Glutamatergic neuron (in vitro differentiated cells): ENCODE data around the gene NOLC1. TPM values are rescaled to one million over a fixed set of nuclear protein-coding genes. Genes with fewer than 3 reads are reported as not detected.

Source experiments
- DNase-seq: peaks from one replicate; pipeline ENCODE4 v3.0.0; 2022
- H3K27ac Mint-ChIP-seq: one replicate; pipeline ENCODE4 v1.8.0; 2020; ENCODE audit warnings: mild to moderate bottlenecking, mixed read lengths, inconsistent platforms; ENCODE audit not compliant: unreplicated experiment
- H3K27me3 Mint-ChIP-seq: one replicate; pipeline ENCODE4 v1.8.0; 2020; ENCODE audit warnings: mild to moderate bottlenecking, moderate library complexity, mixed read lengths, inconsistent platforms; ENCODE audit not compliant: unreplicated experiment
- H3K36me3 Mint-ChIP-seq: one replicate; pipeline ENCODE4 v1.8.0; 2020; ENCODE audit warnings: mild to moderate bottlenecking, mixed read lengths, inconsistent platforms; ENCODE audit not compliant: unreplicated experiment
- H3K4me1 Mint-ChIP-seq: one replicate; pipeline ENCODE4 v1.8.0; 2020; ENCODE audit warnings: mild to moderate bottlenecking, low read depth, mixed read lengths, inconsistent platforms; ENCODE audit not compliant: unreplicated experiment
- H3K4me3 Mint-ChIP-seq: one replicate; pipeline ENCODE4 v1.8.0; 2020; ENCODE audit warnings: mild to moderate bottlenecking, mixed read lengths, inconsistent platforms; ENCODE audit not compliant: unreplicated experiment
- H3K9me3 Mint-ChIP-seq: one replicate; pipeline ENCODE4 v1.8.0; 2020; ENCODE audit warnings: mild to moderate bottlenecking, moderate library complexity, mixed read lengths, inconsistent platforms; ENCODE audit not compliant: unreplicated experiment
- long read RNA-seq: library from polyadenylated mRNA; unstranded; transcript quantifications from one replicate; pipeline ENCODE4 v2.0.0, GENCODE V29; 2020; ENCODE audit not compliant: unreplicated experiment
- total RNA-seq: library from RNA; stranded (reverse); fragmentation: NEBNext Ultra II Directional; extraction: Animal tissue kit (Norgen Biotek cat#: 25700); gene quantifications from one replicate; pipeline ENCODE4 v1.2.1, GENCODE V29; 2021; ENCODE audit not compliant: unreplicated experiment
- TF ChIP-seq, protein P1 (sequence below): fragments of 200-600 bp; sonication (generic); IDR thresholded peaks from one replicate; pipeline ENCODE4 v1.5.0; 2021; ENCODE audit not compliant: partially characterized antibody, unreplicated experiment

NOLC1 gene
- 59.5 TPM for total RNA-seq
- long read RNA-seq, transcript NOLC1-207 (13 exons, 2,441 nt): major isoform, 11 of 28 reads
- long read RNA-seq, partial matches to known transcripts: 9 of 28 reads
- long read RNA-seq, other reads (novel, unspliced or antisense): 6 of 28 reads

DNA sequence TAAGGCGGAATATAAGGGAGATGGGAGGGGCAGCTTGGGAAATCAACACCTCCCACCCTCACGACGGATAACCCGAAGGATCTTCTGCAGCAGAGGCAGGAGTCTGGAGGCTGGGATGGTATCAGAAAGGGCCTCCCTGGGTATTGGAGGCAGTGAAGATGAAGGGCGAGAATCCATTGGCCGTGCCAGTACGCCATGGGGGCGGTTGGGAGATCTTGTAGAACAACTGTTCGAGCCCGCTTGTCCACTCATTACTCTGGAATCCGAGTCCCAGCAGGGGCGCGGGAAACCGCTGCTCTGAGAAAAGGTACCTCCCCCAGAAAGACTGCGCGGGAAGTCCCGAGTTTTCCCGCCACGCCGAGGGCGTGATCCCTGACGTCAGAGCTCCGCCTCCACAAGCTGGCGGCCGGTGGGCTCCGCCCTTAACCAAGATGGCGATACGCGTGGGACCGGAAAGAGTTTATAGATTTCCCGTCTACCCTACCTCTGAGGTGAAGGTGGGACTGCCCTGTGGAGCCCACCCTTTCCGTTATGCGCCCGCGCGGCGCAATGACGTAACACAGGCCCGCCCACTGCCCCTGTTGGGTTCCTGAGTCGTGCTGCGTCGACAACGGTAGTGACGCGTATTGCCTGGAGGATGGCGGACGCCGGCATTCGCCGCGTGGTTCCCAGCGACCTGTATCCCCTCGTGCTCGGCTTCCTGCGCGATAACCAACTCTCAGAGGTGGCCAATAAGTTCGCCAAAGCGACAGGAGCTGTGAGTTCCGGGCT is at the start of gene NOLC1:
Gene NOLC1 (plus strand): TSS at position 616 of the 771 bp plus-strand sequence. CDS start 22 bp downstream, at position 638.
- H3K27me3 Mint-ChIP-seq: no peaks in the 10 kb centered on the region
- H3K9me3 Mint-ChIP-seq: peaks cover 3% of the 10 kb centered on the region

DNA sequence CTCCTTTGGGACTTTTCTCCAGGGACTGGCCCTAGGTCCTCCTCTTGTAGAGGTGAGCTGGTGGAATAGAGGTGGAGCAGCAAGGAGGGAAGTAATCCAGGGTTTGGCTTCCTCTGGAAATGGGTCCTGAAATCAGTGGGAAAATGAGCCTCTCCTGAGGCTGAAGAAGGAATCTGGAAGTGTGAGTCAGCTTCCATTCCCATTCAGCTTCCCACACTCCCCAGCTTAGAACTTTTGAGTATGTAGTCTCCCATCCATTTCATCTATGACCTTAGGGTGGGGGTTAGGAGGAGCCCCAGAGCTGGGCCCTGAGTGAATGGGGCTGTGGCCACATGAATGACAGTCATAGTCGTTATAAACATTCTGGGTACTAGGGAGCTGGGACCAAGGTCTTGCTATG is 49.8 kb upstream of the NOLC1 start:
- no peak overlapping the region for H3K27ac Mint-ChIP-seq
- H3K4me3 Mint-ChIP-seq: no peak overlapping the region
- no peaks in the 10 kb centered on the region for H3K36me3 Mint-ChIP-seq
- no peak for DNase-seq
- no peaks in the 10 kb centered on the region for H3K4me1 Mint-ChIP-seq
- H3K9me3 Mint-ChIP-seq: peaks cover 2% of the 10 kb centered on the region
- TF ChIP-seq, protein P1, sequence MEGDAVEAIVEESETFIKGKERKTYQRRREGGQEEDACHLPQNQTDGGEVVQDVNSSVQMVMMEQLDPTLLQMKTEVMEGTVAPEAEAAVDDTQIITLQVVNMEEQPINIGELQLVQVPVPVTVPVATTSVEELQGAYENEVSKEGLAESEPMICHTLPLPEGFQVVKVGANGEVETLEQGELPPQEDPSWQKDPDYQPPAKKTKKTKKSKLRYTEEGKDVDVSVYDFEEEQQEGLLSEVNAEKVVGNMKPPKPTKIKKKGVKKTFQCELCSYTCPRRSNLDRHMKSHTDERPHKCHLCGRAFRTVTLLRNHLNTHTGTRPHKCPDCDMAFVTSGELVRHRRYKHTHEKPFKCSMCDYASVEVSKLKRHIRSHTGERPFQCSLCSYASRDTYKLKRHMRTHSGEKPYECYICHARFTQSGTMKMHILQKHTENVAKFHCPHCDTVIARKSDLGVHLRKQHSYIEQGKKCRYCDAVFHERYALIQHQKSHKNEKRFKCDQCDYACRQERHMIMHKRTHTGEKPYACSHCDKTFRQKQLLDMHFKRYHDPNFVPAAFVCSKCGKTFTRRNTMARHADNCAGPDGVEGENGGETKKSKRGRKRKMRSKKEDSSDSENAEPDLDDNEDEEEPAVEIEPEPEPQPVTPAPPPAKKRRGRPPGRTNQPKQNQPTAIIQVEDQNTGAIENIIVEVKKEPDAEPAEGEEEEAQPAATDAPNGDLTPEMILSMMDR: no peak
- peaks cover 2% of the 10 kb centered on the region for H3K27me3 Mint-ChIP-seq

More for the DNA sequence above, at the start of gene NOLC1:
- no peaks in the 10 kb centered on the region for H3K36me3 Mint-ChIP-seq
- H3K27ac Mint-ChIP-seq: peak within 1 kb of the TSS; percentile 90
- peak within 1 kb of the TSS; percentile 98 for H3K4me3 Mint-ChIP-seq
- DNase-seq: peak; percentile 99
- TF ChIP-seq, protein P1: no peak
- peaks cover 12% of the 10 kb centered on the region for H3K4me1 Mint-ChIP-seq

DNA sequence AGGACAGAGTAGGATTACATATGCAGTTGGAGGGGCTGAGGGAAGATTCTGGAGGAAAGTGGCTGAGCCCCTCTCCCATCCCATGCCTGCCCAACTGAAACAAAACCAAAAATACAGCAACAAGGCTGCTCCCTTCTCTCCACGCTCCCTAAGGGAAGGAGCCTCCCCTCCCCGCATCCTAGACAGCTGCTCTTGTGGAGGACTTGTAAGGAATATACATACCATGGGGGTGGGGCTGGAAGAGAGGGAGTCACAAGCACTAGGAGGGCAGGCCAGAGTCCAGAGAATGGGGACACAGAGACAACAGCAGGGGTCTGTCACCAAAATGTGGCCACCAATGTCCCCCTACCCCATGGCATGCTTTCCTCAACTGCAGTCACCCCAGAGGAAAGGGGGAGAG is 45.2 kb upstream of the NOLC1 start:
- Mint-ChIP-seq H3K36me3 (peaks cover 6% of the 10 kb centered on the region), H3K4me3 (no peak overlapping the region), H3K9me3 (peaks cover 5% of the 10 kb centered on the region), H3K27ac (no peak overlapping the region), H3K4me1 (peaks cover 18% of the 10 kb centered on the region), H3K27me3 (peaks cover 3% of the 10 kb centered on the region)
- TF ChIP-seq, protein P1: no peak
- no peak for DNase-seq

DNA sequence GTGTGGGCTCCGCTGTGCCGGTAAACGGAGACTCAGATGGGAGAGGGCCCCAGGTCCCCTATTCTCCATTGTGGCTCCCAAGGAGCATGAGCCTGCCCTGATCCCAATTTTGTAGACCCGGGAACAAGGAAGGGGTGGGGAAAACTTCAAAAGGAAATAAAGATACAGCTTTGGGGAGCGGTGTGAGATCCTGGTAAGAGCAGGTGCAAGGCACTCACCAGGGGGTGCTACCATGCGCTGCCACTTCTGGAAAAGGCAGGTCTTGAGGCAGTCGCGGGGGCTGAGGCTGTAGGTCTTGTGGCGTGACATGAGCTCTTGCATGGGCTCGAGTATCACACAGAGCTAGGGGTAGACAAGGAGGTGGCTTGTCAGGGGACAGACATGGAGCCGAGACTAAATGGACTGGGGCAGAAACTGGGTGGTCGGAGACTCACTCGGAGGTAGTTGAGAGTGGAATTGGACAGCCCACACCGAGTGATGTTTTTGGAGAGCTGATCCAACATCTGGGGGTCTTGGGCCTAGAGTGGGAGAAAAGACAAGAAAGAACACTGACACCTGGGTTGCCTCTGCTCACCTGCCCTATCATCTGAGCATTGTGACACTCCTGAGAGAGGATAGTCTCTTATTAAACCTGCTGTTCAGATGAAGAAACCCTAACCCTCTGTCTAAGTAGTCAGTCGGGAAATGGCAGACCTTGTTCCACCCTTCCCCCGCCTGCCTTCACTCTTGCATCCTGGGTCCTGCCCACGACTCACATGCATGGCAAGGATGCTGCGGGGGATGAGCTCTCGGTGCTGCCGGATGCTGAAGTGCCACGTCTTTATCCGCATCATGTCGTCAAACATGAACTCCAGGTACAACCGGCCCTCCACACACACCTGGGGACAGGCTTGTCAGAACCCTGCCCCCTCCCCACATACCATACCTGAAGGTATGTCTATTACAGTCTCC is 42.7 kb upstream of the NOLC1 start:
- peak overlapping the region; percentile 38 for H3K27ac Mint-ChIP-seq
- peaks cover 6% of the 10 kb centered on the region for H3K36me3 Mint-ChIP-seq
- TF ChIP-seq, protein P1: no peak
- peaks cover 28% of the 10 kb centered on the region for H3K4me1 Mint-ChIP-seq
- peaks cover 14% of the 10 kb centered on the region for H3K27me3 Mint-ChIP-seq
- peaks cover 11% of the 10 kb centered on the region for H3K9me3 Mint-ChIP-seq
- H3K4me3 Mint-ChIP-seq: peak overlapping the region; percentile 32
- no peak for DNase-seq
